ENCODE data around the gene TMEM9B. TPM values are rescaled to one million over a fixed set of nuclear protein-coding genes. Genes with fewer than 3 reads are reported as not detected.
"Not testable (repeated sequence)": the region's sequence is repeated elsewhere in the genome, so short reads cannot be mapped to it uniquely, and the experiment has no call there.

Gene TMEM9B
- total RNA-seq, 2 donors from 2014 or later, result 35.9 to 45.9 TPM

DNA sequence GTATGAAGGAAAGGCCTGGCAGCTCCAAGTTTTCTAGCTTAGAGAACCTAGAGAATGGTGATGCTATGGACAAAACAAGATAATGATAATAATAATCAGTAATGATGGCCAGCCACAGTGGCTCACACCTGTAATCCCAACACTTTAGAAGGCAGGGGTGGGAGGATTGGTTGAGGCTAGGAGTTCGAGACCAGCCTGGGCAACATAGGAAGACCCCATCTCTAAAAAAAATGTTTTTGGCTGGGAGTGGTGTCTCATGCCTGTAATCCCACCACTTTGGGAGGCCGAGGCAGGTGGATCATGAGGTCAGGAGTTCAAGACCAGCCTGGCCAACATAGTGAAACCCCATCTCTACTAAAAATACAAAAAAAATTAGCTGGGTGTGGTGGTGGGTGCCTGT is 28.5 kb downstream of the TMEM9B start:
- DNase-seq; ATAC-seq; intact Hi-C loops (cut with DNase I): not testable (repeated sequence)

DNA sequence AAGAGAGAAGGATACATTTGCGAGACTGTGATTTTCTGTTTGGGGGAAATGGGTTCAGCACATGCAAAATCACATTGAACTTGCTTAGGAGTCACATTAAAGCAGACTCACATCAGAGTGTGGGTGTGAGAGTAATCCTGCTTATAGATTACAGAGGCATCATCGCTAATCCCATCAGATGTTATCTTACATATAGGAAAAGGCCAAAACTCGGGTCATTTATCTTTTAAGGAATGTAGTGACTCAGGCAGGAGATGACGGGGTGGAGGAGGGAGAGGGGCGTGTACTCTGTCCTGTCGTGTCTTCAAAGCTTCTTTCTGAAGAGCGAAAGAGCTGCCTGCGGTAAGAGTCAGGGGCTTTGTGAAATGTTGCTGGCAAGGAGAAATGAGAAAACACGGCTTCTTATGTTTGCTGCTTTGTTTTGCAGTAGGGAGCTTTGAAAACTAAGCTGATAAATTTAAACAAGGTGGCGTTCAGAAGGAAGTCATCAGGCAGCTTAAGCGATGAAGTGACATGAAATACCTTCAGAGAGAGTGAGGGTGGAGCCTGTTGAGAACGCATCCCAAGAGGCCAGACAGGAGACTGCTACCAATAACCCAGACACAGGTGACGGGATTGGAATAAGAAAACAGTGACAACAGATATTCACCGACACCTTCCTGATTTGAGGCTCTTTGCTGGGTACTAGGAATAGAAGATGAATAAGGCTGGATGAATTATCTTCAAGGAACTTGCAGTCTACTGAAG is 29.3 kb downstream of the TMEM9B start:
- peak in 1 of 2 donors; percentile 77 for ATAC-seq
- intact Hi-C loops (cut with DNase I), result no loop called here
- no peak for DNase-seq

DNA sequence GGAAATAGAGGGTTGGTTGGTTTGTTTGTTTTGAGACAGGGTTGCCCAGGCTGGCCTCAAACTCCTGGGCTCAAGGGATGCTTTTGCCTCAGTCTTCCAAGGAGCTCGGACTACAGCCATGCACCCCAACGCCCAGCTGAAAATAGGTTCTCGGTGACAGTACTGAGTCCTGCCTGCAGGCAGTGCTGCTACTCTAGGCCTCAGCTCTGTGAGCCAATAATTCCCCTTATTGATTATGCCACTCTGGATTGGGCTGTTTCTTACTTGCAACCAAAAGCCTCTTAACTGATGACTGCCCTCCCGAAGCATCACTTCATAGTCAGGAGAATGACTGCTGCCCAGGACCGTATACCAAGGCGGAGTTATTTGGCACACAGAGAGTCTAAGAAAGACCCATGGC is 30.3 kb downstream of the TMEM9B start:
- intact Hi-C loops (cut with DNase I), result no loop called here
- ATAC-seq, result no peak

DNA sequence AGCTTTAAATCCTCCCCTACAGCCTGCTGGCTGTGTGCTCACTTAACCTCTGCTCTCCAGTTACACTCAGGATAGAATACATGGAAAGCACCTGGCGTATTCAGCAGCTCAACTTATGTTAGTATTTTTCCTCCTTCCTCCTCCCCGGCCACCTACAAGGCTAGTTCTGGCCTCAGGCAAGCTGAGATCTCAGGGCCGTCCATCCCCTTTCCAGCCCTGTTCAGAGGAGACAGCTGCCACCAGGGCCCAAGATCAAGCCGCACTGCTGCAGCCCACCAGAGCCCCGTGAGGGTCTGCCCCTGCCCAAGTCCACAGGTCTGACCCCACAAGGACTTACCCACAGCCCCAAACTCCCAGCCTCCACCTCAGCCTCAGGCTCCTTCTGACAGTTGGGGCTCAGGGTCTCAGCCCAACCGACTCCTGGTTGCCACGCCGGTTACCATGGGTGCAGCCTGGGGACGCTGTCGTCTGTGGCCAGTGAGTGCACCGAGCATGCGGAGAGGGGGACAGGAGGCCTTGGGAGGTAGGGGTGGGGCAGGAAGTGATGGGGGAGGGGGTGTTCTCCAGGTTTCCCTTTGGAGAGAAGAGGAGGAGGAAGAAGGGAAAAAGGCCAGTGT is 31.6 kb downstream of the TMEM9B start, which contains the start of gene C11orf16:
TSS of gene C11orf16 (minus strand) at position 384 of the 617 bp plus-strand sequence. CDS start 639 bp downstream, outside the sequence.
- DNase-seq, result no peak
- intact Hi-C loops (cut with DNase I), result no loop called here
- ATAC-seq, result no peak

More for the DNA sequence above, 30.3 kb downstream of the TMEM9B start:
- no peak for DNase-seq

DNA sequence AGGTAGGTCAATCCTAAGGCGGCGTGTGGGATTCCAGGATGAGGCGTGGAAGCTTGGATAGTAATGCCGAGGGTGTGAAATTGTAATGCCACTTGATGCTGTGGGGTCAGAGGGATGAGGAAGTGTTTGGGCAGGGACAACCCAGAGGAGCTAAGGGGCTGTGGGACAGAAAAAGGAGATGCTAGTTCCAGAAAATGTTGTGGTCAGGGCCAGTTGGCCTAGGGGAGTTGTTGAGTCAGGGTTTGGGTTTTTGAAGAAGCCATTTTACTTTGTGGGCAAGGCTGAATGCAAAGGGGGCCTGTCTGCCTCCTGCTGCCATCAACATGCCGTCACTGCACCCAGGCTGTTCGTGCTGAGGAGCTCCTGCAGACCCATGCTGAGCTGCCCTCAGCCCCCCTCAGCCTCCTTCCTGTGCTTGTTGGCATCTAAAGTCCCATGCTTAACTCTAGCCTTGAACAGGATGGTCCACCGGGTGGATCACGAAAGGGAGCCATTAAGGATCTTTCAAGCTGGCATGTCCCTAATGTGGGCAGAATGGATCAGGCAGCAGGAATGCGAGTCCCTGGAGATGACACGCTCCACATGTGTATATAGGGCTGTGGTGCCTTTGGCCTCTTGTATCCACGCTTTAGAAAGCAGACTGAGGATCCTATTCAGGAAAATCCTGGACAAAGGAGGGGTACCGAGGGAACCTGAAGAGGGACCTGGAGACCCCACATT is 33.6 kb downstream of the TMEM9B start:
- DNase-seq, result no peak
- no peak for ATAC-seq
- intact Hi-C loops (cut with DNase I), result no loop called here

DNA sequence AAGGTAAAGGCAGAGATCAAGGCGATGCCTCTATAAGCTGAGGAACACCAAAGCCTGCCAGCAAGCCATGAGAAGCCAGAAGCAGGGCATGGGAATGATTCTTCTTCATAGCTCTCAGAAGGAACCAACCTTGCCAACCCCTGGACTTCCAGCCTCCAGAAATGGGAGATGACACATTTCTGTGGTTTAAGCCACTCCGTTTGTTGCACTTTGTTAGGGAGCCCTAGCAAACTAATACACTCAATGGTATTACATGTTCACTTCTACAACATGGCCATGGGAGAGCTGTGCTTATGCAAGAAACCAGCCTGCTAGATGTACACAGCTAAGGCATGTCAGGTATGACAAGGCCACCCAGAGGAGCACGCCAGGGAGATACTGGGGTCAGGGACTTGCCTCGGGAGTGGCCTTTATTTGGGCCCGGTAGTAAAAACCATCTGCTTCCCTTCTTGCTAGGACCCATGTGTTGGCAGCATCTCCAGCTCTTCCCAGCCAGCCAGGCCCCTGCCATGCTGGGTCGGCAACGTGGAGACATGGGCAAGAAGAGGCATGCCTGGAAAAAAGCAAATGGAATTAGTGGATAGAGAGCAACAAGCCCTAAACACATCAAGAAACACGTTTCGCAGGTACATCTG is 35.1 kb downstream of the TMEM9B start:
- ATAC-seq (no peak), DNase-seq (no peak)

DNA sequence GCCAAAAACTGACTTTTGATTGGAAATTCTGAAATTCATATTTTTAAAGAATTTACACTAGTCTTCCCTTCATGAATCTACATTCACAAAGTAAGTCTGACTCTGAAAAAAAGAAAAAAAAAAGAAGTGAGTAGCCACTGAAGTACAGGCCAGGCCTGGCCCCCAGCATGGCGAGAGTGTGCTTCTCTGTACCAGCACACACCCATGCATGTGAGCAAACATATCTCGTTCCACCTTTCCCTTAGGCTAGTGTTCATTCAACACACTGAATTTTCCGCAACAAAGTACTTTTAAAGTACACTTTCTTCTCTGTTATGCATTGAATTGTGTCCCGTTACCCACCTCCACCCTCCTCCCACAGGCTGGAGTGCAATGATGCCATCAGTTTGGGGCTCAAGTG is 36.0 kb downstream of the TMEM9B start:
- DNase-seq (no peak), ATAC-seq (no peak)
- intact Hi-C loops (cut with DNase I), result no loop called here

More for the DNA sequence above, 35.1 kb downstream of the TMEM9B start:
- intact Hi-C loops (cut with DNase I), result no loop called here

DNA sequence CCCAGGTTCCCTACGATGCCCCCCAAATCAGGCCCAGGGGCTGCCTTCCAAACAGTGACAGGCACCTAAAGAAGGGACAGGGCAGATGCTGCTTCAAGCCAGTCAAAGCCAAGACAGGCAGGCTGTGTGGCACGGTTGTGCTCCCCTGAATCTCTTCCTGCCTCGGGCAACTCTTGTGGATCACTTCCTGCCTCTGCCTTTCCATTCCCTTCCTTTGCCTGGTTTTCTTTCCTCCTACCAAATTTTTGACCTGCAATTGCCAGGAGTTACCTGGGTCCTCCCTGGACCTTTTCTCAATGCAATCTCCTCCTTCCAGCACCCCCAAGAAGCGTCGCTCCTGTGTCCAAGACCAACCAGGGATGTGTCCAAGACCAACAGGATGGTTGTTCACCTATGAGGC is 37.0 kb downstream of the TMEM9B start:
- intact Hi-C loops (cut with DNase I), result no loop called here
- no peak for ATAC-seq

DNA sequence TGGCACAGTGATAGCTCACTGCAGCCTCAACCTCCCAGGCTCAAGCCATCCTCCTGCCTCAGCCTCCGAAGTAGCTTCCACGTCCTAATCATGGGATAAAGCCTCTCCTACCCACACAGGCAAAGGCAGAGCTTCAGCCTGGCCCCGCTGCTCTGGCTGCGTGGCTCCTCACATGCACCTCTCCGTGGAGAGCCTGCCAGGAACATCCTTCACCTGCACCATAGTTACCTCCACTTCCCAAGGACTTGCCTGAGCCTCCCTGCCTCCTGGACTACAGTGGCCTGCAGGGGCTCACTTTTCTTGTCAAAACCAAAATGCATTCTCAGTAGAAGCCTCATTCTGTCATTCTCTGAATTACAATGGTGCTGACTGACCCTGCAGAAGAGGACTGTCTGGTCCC is 38.0 kb downstream of the TMEM9B start:
- DNase-seq, result no peak
- intact Hi-C loops (cut with DNase I), result no loop called here
- no peak for ATAC-seq

More for the DNA sequence above, 37.0 kb downstream of the TMEM9B start:
- no peak for DNase-seq

DNA sequence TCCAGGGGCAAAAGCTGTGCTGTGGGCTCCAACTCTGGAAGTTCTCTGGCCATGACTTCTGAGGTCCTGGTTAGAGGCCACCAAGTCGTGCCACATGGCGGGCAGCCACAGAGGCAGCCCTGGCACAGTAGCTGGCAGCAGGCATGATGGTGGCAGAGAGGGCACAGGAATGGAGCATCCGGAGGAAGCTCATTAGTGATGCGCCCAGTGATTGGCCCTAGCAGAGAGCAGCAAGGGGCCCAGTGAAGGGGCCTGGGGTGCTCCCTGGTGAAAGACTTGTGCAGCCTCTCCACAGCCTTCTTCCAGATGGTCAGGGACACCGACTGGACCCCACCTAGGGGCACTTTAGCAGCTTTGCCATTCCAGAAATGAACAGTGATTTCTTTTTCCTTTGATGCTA is 38.5 kb downstream of the TMEM9B start:
- DNase-seq (no peak), ATAC-seq (no peak)

DNA sequence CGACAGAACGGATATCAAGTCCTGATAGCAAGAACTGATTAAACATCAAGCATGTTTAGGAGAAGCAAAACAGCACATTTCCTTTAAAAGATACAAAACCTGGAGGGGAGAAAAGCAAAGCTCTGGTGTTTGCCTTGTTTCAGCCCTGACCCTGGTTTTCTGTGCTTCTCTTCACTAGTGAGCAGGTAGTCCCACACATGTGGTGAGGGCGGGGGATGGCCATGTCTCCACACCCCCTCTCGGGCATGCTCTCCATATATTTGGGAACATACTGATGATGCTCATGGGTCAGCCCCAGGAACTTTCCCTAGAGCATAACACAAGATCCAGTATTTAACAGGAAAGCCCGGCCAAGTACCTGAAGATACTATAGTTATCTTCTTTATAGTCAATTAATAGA is 41.6 kb downstream of the TMEM9B start:
- DNase-seq, result no peak
- no peak for ATAC-seq
- intact Hi-C loops (cut with DNase I), result no loop called here

More for the DNA sequence above, 38.5 kb downstream of the TMEM9B start:
- intact Hi-C loops (cut with DNase I), result no loop called here

DNA sequence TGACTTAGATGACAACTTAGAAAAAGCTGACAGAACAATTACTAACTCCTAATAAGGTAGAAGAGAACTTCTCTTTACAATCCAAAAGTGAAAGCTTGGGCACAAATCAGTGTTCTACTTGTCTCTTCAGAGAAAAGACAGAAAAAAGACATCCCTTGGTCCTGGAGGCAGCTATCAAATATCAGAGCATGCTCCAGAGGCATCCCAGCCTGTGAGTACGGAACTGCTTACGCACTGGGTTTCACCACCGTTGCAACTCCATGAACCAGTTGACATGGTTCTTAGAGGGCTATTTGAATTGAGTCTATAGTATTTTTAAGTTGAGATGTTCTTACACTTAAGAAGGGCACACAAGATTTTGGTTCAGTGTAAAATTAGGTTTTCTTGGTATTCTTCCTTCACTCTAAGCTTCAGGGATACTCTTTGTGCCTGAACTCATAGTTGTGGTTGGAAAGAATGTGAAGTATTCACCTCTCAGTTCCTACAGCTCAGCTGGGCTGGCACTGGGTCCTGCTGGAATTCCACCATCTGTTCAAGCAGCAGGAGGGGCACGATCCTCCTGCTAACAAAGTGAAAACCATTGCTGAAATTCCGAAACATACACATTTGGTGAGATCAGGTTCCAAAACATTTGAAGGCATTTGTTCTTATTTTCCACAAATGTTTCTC is 47.0 kb downstream of the TMEM9B start:
- ATAC-seq, result peak in 1 of 2 donors; percentile 73
- DNase-seq, result no peak
- intact Hi-C loops (cut with DNase I), result loop anchor here in 1 of 2 donors (10.0 kb wide), 1 partner anchor 218 kb away; no protein-coding TSS in a partner anchor

DNA sequence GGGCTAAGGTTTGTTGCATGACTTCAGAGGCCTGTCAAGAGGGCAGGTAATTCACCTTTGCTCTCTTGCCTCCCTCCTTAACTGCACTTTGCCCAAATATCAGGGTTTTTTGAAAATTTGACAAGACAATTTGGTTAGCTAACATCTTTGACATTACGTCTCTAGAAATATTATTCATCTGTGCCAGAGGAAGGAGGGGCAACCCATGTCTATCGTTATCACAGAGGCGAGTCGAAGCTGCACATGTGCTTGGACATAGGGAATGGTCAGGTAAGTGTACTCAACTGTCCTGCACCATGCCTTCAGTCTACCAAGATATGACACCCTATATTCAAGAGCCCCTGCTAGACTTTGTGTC is 49.6 kb downstream of the TMEM9B start:
- ATAC-seq (no peak), DNase-seq (no peak)
- intact Hi-C loops (cut with DNase I), result loop anchor here in 1 of 2 donors (2.0 to 10.0 kb wide), 3 partner anchors 48 to 232 kb away; partner anchors contain the start of genes RPL27A and TRIM66

DNA sequence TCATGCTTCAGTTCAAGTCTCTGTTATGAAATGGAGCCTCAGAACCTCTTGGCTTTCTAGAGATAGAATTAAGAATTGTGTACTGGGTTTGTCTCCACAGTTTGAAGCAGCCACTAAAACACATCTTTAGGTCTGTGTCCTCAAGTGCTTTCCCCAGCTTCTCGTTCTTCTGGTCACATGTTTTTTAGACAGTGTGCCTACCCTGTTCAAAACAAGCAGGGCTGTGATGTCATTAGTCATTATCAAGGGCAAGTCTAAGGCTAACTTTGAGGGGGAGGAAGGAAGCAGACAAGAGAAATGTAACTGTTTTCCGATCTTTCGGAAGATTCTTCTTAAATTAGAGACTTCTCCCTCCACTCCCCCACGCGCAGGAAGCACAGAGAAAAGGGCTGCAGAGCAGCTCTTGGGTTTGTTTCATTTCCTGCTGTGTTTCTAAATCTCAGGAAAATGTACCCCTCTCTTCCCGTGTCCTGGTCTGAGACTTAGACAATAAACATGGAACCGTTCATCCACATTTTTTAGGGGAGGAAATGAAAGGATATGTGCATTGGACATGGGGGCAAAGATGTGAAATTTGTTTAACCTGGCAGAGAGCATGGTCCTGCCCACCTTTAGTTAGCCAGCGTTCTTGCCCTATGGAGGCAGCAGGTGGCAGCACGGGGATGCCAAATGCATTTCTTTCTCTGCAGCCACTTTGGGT is 50.1 kb downstream of the TMEM9B start:
- intact Hi-C loops (cut with DNase I), result loop anchor here in 1 of 2 donors (2.0 to 10.0 kb wide), 3 partner anchors 49 to 232 kb away; partner anchors contain the start of genes RPL27A and TRIM66
- DNase-seq, result no peak
- no peak for ATAC-seq

DNA sequence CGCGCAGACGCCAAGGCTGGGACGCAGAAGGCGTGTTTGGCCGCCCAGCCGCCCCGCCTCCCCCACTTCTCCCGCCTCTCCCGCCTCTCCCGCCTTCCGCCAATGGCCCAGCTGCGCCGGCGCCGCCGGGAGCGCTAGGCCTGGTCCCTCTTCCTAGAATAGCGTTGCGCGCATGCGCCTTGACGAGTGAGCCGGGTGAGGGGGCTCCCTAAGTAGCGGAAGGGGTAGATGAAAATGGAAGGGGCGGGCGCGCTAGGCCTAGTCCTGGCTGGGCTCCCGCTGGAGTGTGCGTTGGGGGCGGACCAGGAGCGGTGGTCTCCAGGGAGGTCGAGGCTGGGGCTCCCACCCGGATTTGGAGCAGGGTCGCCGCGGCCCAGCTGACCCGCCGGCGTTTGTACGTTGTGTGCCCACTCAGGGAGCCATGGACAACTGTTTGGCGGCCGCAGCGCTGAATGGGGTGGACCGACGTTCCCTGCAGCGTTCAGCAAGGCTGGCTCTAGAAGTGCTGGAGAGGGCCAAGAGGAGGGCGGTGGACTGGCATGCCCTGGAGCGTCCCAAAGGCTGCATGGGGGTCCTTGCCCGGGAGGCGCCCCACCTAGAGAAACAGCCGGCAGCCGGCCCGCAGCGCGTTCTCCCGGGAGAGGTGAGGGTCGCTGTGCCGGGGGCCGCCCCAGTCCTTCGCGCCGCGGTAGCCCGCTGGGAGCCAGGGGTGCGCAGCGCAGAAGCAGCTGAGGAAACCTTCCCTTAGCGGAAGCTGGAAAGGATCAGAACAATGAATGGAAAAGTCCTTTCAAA is 53.0 kb downstream of the TMEM9B start, which contains the start of gene AKIP1:
TSS of gene AKIP1 (plus strand) at position 161 of the 795 bp plus-strand sequence. CDS start at position 422, 261 bp downstream.
- peak; percentile 97 for DNase-seq
- intact Hi-C loops (cut with DNase I), result loop anchor here in 1 of 2 donors (5.0 to 10.0 kb wide), 2 partner anchors 224 to 229 kb away; partner anchors contain the start of genes RPL27A and TRIM66
- ATAC-seq, result peak; percentile 97

DNA sequence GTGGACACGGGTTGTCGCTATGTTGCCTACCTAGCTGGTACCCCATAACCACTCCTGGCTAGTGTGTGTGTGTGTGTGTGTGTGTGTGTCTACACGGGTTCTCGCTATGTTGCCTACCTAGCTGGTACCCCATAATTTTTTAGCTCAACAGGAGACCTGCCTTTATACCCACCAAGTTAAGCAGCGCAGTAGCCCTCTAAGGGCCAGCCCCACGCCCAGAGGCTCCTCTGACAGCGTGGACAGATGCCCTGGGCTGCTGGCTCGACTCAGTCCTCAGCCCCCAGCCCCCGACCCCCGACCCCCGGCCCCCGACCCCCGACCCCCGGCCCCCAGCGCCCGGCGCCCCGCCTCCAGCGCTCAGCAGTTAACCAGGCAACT is 53.6 kb downstream of the TMEM9B start:
- peak; percentile 2 to 8 for ATAC-seq
- DNase-seq, result no peak
- intact Hi-C loops (cut with DNase I), result loop anchor here in 1 of 2 donors (5.0 to 10.0 kb wide), 2 partner anchors 224 to 228 kb away; partner anchors contain the start of genes RPL27A and TRIM66

DNA sequence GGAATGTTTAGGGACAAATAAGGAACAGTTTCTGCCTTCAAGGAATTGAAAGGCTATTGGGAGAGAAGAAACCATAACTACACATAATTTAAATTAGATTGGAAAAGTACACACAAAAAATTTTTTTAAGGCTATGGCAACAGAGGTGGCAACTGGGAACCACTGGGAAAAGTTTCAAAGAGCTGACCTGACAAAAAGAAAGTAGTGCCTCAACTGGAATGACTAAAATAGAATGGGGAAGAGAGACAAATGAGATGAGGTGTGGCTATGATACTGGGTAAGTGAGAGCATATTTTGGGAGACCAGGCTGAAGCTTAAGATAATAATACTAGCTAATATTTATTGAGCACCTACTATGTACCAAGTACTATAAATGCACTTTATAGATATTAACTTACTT is 56.1 kb downstream of the TMEM9B start:
- ATAC-seq (no peak), DNase-seq (no peak)
- intact Hi-C loops (cut with DNase I), result no loop called here

Measured in left cardiac atrium (tissue), 4 donors.